Trophoblast cell (in vitro differentiated cells and primary cell): Measurements from ENCODE around the gene PIERCE2.
"Not testable (repeated sequence)": the region's sequence is repeated elsewhere in the genome, so short reads cannot be mapped to it uniquely, and the experiment has no call there.

ENCODE experiments used
- DNase-seq, 2 donors: peaks; one replicate each; pipeline ENCODE4 v3.0.0-alpha.2; 2016
- H2AFZ ChIP-seq: 2 replicates; pipeline ENCODE4 v1.6.1; 2013; ENCODE audit warnings: low read length, moderate library complexity, mild to moderate bottlenecking; ENCODE audit not compliant: insufficient read depth, poor library complexity
- H2AK5ac ChIP-seq: 2 replicates; pipeline ENCODE4 v1.6.1; 2013; ENCODE audit warnings: mild to moderate bottlenecking, low read length
- H2BK120ac ChIP-seq: 2 replicates; pipeline ENCODE4 v1.6.1; 2013; ENCODE audit warnings: low read length, mild to moderate bottlenecking, moderate library complexity; ENCODE audit not compliant: insufficient read depth, poor library complexity
- H2BK12ac ChIP-seq: 2 replicates; pipeline ENCODE4 v1.6.1; 2013; ENCODE audit warnings: mild to moderate bottlenecking, low read length, moderate library complexity
- H2BK5ac ChIP-seq: 2 replicates; pipeline ENCODE4 v1.6.1; 2013; ENCODE audit warnings: low read length, low read depth, moderate library complexity, mild to moderate bottlenecking; ENCODE audit not compliant: poor library complexity
- H3K14ac ChIP-seq: 2 replicates; pipeline ENCODE4 v1.6.1; 2013; ENCODE audit warnings: mild to moderate bottlenecking, low read length
- H3K18ac ChIP-seq: 2 replicates; pipeline ENCODE4 v1.6.1; 2013; ENCODE audit warnings: mild to moderate bottlenecking, low read length
- H3K23ac ChIP-seq: 2 replicates; pipeline ENCODE4 v1.6.1; 2013; ENCODE audit warnings: low read length
- H3K27ac ChIP-seq: 2 replicates; pipeline ENCODE4 v1.5.1; 2013; ENCODE audit warnings: low read depth, mild to moderate bottlenecking, inconsistent platforms, low read length, moderate library complexity
- H3K27me3 ChIP-seq: 2 replicates; pipeline ENCODE4 v1.6.1; 2013; ENCODE audit warnings: inconsistent platforms, mild to moderate bottlenecking, low read length, moderate library complexity; ENCODE audit not compliant: insufficient read depth
- H3K36me3 ChIP-seq, 2 experiments: 1 replicate in 1 of 2; 2 replicates in 1 of 2; pipeline ENCODE4 v1.6.1; 2013; ENCODE audit warnings: low read length in 2 of 2, mild to moderate bottlenecking in 2 of 2, moderate library complexity in 1 of 2; ENCODE audit not compliant: insufficient read depth in 2 of 2, control insufficient read depth in 1 of 2
- H3K4ac ChIP-seq: 2 replicates; pipeline ENCODE4 v1.6.1; 2013; ENCODE audit warnings: low read depth, mild to moderate bottlenecking, low read length, moderate library complexity
- H3K4me1 ChIP-seq, 2 experiments: 1 replicate in 1 of 2; 2 replicates in 1 of 2; pipeline ENCODE4 v1.6.1; 2013; ENCODE audit warnings: low read length in 2 of 2, mild to moderate bottlenecking in 2 of 2, moderate library complexity in 1 of 2; ENCODE audit not compliant: insufficient read depth in 2 of 2, control insufficient read depth in 1 of 2
- H3K4me2 ChIP-seq: 2 replicates; pipeline ENCODE4 v1.6.1; 2013; ENCODE audit warnings: inconsistent platforms, mild to moderate bottlenecking, low read length, moderate library complexity
- H3K4me3 ChIP-seq: 2 replicates; pipeline ENCODE4 v1.5.1; 2013; ENCODE audit warnings: mild to moderate bottlenecking, low read depth, low read length, inconsistent platforms
- H3K79me1 ChIP-seq: one replicate; pipeline ENCODE4 v1.6.1; 2013; ENCODE audit warnings: low read length
- H3K79me2 ChIP-seq: 2 replicates; pipeline ENCODE4 v1.6.1; 2013; ENCODE audit warnings: low read length, mild to moderate bottlenecking; ENCODE audit not compliant: control insufficient read depth, insufficient read depth, poor library complexity
- H3K9ac ChIP-seq: 2 replicates; pipeline ENCODE4 v1.6.1; 2013; ENCODE audit warnings: mild to moderate bottlenecking, low read length
- H3K9me3 ChIP-seq: 2 replicates; pipeline ENCODE4 v1.6.1; 2013; ENCODE audit warnings: low read depth, mild to moderate bottlenecking, control low read depth, inconsistent platforms, low read length; ENCODE audit not compliant: insufficient read depth
- H4K12ac ChIP-seq: 2 replicates; pipeline ENCODE4 v1.6.1; 2013; ENCODE audit warnings: low read depth, mild to moderate bottlenecking, low read length, moderate library complexity
- H4K8ac ChIP-seq: 2 replicates; pipeline ENCODE4 v1.6.1; 2013; ENCODE audit warnings: low read depth, mild to moderate bottlenecking, low read length, moderate library complexity
- H4K91ac ChIP-seq: one replicate; pipeline ENCODE4 v1.6.1; 2013; ENCODE audit warnings: low read depth, mild to moderate bottlenecking, low read length, moderate library complexity
- WGBS: extraction: QIAGEN DNeasy Blood & Tissue Kit; methylation state at CpG from one replicate; pipeline ENCODE4 v1.1.7; 2013; ENCODE audit warnings: missing lambda C conversion rate; ENCODE audit not compliant: insufficient read length, insufficient coverage; ENCODE audit errors: extremely low coverage; 5-methylcytosine and 5-hydroxymethylcytosine counted together

PIERCE2 gene

DNA sequence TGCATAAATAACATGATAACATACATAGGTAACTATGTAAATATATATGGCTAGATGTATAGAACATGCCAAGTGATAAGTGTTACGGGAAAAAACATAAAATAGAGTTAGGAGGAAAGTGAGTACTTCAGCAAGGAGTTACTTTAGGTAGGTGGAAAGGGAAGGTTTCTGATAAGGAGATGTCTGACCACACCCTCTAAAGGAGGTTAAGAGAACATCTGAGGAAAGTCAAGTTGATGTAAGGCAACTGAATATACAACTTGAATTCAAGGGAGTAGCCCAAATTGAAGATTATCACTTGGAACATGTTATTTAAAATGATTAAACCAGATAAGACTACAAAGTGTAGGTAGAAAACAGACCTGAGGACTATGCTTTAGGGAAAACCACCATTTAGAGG lies 13.8 kb downstream of the PIERCE2 start:
- H3K9me3 ChIP-seq = no peaks in the 10 kb centered on the region
- no peak overlapping the region for H3K18ac ChIP-seq
- no peak overlapping the region for H4K91ac ChIP-seq
- H3K79me2 ChIP-seq = no peaks in the 10 kb centered on the region
- H2BK12ac ChIP-seq = no peak overlapping the region
- H3K23ac ChIP-seq = no peak overlapping the region
- H2BK120ac ChIP-seq = no peak overlapping the region
- no peak overlapping the region for H3K4ac ChIP-seq
- H3K27me3 ChIP-seq = no peaks in the 10 kb centered on the region
- H3K4me3 ChIP-seq = no peak overlapping the region
- no peak overlapping the region for H2BK5ac ChIP-seq
- no peak overlapping the region for H3K27ac ChIP-seq
- no peak overlapping the region for H3K14ac ChIP-seq
- no peak overlapping the region for H2AK5ac ChIP-seq
- no peak overlapping the region for H3K9ac ChIP-seq
- no peak overlapping the region for H2AFZ ChIP-seq
- no peak overlapping the region for H3K4me2 ChIP-seq
- H3K4me1 ChIP-seq = no peaks in the 10 kb centered on the region
- no peaks in the 10 kb centered on the region for H3K36me3 ChIP-seq
- no peak overlapping the region for H4K8ac ChIP-seq
- no CpG with 5 or more reads among the region's 1 CpG for WGBS
- H3K79me1 ChIP-seq = no peaks in the 10 kb centered on the region
- DNase-seq = no peak
- H4K12ac ChIP-seq = no peak overlapping the region

GRCh38 chr15:55434989-55435825 lies 26.9 kb downstream of the PIERCE2 start:
- no peak overlapping the region for H4K91ac ChIP-seq
- H2AFZ ChIP-seq = no peak overlapping the region
- no peaks in the 10 kb centered on the region for H3K4me1 ChIP-seq
- no peak overlapping the region for H3K9ac ChIP-seq
- H3K4me2 ChIP-seq = no peak overlapping the region
- no peak overlapping the region for H2AK5ac ChIP-seq
- H4K12ac ChIP-seq = no peak overlapping the region
- no peak overlapping the region for H3K4ac ChIP-seq
- no peak overlapping the region for H3K4me3 ChIP-seq
- WGBS = no CpG with 5 or more reads among the region's 6 CpGs
- H4K8ac ChIP-seq = no peak overlapping the region
- no peaks in the 10 kb centered on the region for H3K79me1 ChIP-seq
- H2BK5ac ChIP-seq = no peak overlapping the region
- no peaks in the 10 kb centered on the region for H3K79me2 ChIP-seq
- no peak overlapping the region for H3K23ac ChIP-seq
- no peak overlapping the region for H2BK120ac ChIP-seq
- H3K27me3 ChIP-seq = no peaks in the 10 kb centered on the region
- H2BK12ac ChIP-seq = no peak overlapping the region
- H3K27ac ChIP-seq = no peak overlapping the region
- H3K14ac ChIP-seq = no peak overlapping the region
- peak; percentile 8 to 74 for DNase-seq
- no peaks in the 10 kb centered on the region for H3K9me3 ChIP-seq
- no peaks in the 10 kb centered on the region for H3K36me3 ChIP-seq
- no peak overlapping the region for H3K18ac ChIP-seq

- H2BK120ac ChIP-seq, H3K18ac ChIP-seq, H2BK12ac ChIP-seq, H3K27ac ChIP-seq, H3K4me1 ChIP-seq, H2AFZ ChIP-seq, H3K79me2 ChIP-seq, H4K8ac ChIP-seq, H3K9ac ChIP-seq, H2AK5ac ChIP-seq, H3K14ac ChIP-seq, H4K12ac ChIP-seq, H3K79me1 ChIP-seq, H3K23ac ChIP-seq, H3K4ac ChIP-seq, H2BK5ac ChIP-seq, DNase-seq, H3K4me3 ChIP-seq, H3K27me3 ChIP-seq, H3K4me2 ChIP-seq, H4K91ac ChIP-seq, H3K36me3 ChIP-seq: not testable (repeated sequence)
- peaks cover 17% of the 10 kb centered on the region for H3K9me3 ChIP-seq
- no CpG with 5 or more reads among the region's 15 CpGs for WGBS
Observed at GRCh38 chr15:55443141-55443540, 34.8 kb downstream of the PIERCE2 start.

DNA sequence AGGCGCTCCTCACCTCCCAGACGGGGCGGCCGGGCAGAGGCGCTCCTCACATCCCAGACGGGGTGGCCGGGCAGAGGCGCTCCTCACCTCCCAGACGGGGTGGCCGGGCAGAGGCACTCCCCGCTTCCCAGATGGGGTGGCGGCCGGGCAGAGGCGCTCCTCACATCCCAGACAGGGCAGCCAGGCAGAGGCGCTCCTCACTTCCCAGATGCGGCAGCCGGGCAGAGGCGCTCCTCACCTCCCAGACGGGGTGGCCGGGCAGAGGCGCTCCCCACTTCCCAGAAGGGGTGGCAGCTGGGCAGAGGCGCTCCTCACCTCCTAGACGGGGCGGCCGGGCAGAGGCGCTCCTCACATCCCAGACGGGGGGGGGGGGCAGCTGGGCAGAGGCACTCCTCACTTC lies 37.6 kb downstream of the PIERCE2 start:
- not testable (repeated sequence) for H3K23ac ChIP-seq, H3K4ac ChIP-seq, H3K14ac ChIP-seq, H2BK12ac ChIP-seq, H2BK120ac ChIP-seq, H4K12ac ChIP-seq, H3K36me3 ChIP-seq, H3K27me3 ChIP-seq, H3K4me3 ChIP-seq, H3K79me2 ChIP-seq, H3K18ac ChIP-seq, H3K4me1 ChIP-seq, H4K8ac ChIP-seq, H2BK5ac ChIP-seq, H2AFZ ChIP-seq, DNase-seq, H2AK5ac ChIP-seq, H3K27ac ChIP-seq, H3K4me2 ChIP-seq, H4K91ac ChIP-seq, H3K79me1 ChIP-seq, H3K9ac ChIP-seq
- no CpG with 5 or more reads among the region's 27 CpGs for WGBS
- peaks cover 17% of the 10 kb centered on the region for H3K9me3 ChIP-seq
